HG03439 (cell line): ENCODE results near the gene LRIG1.
A peak's percentile ranks its signal among the peaks of the same experiment; 100 is the strongest.

ENCODE experiments used
- ATAC-seq: cut with Tn5 transposase; IDR thresholded peaks from one replicate; pipeline ENCODE4 v1.9.1; 2021; ENCODE audit warnings: mild to moderate bottlenecking, moderate library complexity; ENCODE audit not compliant: unreplicated experiment

The LRIG1 gene

GRCh38 chr3:66500576-66501482, at the start of gene LRIG1:
Gene LRIG1, minus strand, starts transcription at chr3:66501022. Its CDS starts 615 bp downstream, at chr3:66500407.
- peak; percentile 97 for ATAC-seq

DNA sequence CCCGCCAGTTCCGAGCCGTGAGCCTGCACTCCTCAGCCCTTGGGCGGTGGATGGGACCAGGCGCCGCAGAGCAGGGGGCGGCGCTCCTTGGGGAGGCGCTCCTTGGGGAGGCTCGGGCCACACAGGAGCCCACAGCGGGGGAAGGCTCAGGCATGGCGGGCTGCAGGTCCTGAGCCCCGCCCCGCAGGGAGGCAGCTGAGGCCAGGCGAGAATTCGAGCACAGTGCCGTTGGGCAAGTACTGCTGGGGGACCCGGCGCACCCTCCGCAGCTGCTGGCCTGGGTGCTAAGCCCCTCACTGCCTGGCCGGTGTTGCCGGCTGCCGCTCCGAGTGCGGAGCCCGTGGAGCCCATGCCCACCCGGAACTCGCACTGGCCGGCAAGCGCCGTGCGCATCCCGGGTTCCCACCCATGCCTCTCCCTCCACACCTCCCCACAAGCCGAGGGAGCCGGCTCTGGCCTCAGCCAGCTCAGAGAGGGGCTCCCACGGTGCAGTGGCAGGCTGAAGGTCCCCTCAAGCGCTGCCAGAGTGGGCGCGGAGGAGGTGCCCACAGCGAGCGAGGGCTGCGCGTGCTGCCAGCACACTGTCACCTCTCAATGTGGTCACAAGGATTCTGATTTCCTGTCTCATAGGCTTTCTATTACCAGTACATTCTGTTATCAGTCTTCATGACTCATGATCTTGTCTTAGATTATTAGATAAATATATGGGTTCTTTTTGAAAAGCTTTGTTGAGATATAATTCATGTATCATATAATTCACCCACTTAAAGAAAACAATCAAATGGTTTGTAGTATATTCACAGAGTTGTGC, 44.0 kb upstream of the LRIG1 start:
- no peak for ATAC-seq

DNA sequence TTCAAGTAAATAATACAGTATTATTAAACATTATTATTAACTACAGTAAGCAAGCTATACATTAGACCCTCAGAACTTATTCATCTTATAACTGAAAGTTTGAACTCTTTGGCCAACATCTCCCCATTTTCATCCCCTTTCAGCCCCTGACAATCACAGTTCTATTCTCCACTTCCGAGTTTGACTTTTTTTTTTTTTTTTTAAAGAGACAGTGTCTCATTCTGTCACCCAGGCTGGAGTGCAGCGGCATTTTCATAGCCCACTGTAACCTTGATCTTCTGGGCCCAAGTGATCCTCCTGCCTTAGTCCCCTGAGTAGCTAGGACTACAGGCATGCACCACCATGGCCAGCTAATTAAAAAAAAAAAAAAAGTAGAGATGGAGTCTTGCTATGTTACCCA, 41.3 kb upstream of the LRIG1 start:
- no peak for ATAC-seq

- ATAC-seq = no peak
Measured at GRCh38 chr3:66539466-66539989, 38.7 kb upstream of the LRIG1 start.

DNA sequence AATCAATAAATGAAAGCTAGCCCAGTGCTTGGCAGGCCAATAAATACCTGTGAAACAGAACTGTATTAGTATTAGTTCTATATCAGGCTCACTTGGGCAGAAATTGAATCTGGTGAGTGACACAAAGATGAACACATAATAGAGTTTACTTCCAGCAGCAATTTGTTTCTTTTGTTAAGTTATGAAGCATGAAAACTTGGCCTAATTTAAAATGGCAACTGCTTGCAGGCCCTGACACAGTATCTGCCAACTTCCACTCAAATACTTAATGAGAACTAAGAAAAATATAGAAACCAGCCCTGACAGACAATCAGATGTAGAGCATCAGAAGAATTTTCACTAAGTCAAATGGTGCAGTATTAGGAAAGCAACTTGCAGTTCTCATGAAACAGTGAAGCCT, 37.6 kb upstream of the LRIG1 start:
- no peak for ATAC-seq

GRCh38 chr3:66537735-66538134, 36.9 kb upstream of the LRIG1 start:
- no peak for ATAC-seq

GRCh38 chr3:66536791-66537190, 36.0 kb upstream of the LRIG1 start:
- ATAC-seq = no peak

DNA sequence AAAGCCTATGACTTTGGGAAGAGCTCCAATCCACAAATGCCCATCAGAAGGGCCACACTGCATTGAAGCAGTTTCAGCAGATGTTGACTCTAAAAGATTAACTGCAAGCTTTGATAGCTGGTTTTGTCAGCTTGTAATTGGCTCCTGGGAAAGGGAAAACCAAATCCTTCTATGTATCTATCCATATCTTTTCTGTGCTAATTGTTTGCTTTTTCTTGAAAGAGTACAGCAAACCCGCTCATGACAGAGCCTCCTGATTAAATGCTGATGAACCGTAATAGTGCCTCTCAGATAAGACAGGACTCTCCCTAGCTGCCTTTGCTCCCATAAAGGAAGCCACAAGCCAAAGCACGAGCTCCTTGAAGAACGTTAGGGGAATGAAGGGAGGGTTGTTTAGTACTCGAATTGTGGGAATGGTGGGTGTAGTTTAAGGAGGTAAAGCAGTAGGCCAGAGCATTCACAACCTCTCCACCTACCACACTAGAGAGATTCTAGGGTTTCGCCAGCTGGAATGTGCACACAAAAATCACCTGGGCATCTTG, 33.6 kb upstream of the LRIG1 start:
- ATAC-seq = no peak

DNA sequence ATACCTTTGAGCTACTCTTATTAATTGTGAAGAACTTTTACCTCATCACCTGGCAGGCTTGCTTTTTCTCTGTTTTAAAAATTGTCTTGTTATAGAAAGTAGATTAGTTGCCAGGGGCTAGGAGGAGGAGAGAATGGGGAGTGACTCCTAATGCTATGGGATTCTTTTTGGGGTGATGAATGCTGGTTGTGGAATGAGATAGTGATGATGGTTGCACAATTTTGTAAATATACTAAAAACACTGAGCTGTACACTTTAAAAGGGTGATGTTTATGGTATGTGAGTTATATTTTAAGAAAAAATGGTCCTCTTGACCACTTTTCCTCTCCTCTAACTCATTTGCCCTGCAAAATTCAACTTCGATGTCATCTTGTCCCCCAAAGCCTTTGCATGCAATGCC, 31.8 kb upstream of the LRIG1 start:
- no peak for ATAC-seq

GRCh38 chr3:66532160-66532587, 31.4 kb upstream of the LRIG1 start:
- no peak for ATAC-seq

- ATAC-seq = no peak
Measured at GRCh38 chr3:66531256-66531655, 30.4 kb upstream of the LRIG1 start.

GRCh38 chr3:66527246-66527645, 26.4 kb upstream of the LRIG1 start:
- ATAC-seq = no peak

GRCh38 chr3:66525771-66526170, 24.9 kb upstream of the LRIG1 start:
- no peak for ATAC-seq

GRCh38 chr3:66520724-66521123, 19.9 kb upstream of the LRIG1 start:
- ATAC-seq = no peak

GRCh38 chr3:66518644-66519043, 17.8 kb upstream of the LRIG1 start:
- no peak for ATAC-seq

- no peak for ATAC-seq
Measured at GRCh38 chr3:66518126-66518525, 17.3 kb upstream of the LRIG1 start.

DNA sequence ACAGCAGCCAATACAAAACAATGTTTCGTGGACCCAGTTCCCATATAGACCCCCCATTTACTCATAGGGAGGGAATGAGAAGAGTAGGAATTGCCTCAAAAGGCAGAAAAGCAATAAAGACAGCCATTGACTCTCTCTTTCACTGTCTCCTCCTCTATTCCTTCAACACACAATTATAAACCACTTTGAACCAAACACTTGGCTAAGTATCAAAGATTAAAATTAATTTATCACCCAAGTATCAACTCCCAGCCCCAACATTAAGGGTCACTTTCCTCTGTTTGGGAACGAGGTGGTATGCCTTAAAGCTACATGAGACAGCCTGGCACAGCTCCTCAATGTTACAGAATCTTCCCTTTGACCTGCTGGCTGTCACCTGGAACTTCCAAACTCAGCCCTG, 16.4 kb upstream of the LRIG1 start:
- no peak for ATAC-seq

GRCh38 chr3:66508461-66508860, 7.6 kb upstream of the LRIG1 start:
- ATAC-seq = no peak

DNA sequence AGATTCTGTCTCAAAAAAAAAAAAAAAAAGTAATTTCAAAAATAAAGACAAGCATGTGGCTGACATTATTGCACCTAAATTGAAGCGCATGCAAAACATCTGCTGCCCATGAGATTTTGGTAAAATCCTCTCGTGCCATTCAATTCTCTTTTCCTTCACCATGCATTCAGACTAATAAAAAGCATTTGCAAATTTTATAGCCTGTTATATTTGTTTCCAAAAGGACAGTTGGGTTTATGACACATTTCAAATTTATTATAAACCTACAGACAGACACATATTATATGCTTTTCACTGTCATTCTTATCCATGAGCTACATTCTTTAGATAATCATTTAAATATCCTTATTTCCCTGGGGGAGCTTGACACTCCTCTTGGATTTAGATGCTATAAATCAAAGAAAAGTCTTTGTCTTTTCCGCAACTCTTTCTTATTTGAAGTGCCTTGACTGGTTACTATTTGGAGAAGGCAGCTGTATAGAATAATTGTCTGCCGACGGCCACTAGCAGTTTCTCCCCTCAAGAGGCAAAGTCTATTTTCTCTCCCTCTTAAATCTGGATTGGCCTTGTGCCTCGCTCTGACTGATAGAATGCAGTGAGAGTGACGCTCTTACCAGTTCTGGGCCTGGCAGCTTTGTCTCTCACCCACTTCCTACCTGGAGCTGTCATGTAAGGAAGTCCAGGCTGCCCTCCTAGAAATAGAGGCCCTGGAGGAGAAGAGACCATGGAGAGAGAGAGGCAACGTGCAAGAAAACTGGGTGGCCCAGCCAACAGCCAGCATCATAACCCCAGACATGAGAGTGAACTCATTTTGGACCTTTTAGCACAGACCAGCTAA, 6.8 kb upstream of the LRIG1 start:
- no peak for ATAC-seq

DNA sequence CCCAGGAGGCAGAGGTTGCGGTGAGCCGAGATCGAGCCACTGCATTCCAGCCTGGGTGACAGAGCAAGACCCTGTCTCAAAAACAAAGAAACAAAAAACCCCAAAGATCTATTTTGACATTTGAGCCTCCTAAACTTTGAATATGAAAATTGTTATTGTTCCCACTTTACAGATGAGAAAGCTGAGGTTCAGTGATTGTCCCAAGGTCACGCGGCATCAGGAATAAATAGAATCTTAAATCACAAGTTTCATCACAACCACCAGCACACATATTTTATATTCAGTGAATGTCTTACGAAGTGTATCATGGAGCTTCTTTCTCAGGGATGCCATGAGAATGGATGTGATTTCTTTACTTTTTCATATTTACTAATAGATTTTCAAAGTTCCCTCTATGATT, 5.3 kb upstream of the LRIG1 start:
- ATAC-seq = no peak
